ENCODE results near the gene SOBP.
"Not testable (repeated sequence)": the region's sequence is repeated elsewhere in the genome, so short reads cannot be mapped to it uniquely, and the experiment has no call there.

The SOBP gene, protein sequence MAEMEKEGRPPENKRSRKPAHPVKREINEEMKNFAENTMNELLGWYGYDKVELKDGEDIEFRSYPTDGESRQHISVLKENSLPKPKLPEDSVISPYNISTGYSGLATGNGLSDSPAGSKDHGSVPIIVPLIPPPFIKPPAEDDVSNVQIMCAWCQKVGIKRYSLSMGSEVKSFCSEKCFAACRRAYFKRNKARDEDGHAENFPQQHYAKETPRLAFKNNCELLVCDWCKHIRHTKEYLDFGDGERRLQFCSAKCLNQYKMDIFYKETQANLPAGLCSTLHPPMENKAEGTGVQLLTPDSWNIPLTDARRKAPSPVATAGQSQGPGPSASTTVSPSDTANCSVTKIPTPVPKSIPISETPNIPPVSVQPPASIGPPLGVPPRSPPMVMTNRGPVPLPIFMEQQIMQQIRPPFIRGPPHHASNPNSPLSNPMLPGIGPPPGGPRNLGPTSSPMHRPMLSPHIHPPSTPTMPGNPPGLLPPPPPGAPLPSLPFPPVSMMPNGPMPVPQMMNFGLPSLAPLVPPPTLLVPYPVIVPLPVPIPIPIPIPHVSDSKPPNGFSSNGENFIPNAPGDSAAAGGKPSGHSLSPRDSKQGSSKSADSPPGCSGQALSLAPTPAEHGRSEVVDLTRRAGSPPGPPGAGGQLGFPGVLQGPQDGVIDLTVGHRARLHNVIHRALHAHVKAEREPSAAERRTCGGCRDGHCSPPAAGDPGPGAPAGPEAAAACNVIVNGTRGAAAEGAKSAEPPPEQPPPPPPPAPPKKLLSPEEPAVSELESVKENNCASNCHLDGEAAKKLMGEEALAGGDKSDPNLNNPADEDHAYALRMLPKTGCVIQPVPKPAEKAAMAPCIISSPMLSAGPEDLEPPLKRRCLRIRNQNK

DNA sequence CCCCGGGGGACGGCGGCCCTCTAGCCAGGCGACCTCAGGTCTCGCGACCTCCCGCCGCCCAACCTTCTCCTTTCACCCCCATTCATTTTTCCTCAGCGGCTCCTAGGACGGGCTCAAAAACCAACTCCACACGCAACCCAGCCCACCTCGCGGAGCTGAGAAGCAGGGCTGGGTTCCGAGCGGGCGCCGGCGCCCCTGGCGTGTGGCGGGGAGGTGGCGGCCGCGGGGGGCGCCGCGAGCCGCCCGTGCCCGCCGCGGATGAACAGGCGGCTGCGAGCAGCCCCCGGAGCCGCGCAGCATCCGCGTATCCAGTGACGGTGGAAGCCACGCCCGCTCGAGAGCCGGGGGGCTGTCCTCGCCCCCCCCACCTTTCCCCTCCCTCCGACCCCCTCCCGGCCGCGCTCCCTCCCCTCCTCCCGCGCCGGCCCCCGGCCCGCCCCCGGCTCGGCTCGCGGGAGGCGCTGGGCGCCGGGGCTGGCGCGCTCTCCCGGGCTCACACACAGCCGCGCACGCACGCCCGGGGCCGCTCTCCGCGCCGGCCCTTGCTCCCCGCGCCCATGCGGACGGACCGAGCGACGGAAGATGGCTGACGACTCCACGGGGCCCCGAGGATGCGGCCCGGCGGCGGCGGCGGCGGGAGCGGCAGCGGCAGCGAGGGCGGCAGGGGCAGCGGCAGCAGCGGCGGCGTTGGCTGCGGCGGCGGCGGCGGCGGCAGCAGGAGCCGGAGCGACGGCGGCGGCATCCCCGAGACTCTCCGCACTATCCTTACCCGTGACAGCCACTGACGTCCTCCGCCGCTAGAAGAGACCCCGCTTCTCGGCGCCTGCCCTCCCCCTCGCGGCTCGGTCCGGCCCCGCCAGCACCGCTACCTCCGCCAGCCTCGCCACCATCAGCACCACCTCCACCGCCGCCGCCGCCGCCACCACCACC lies at the start of gene SOBP:
Gene SOBP (plus strand): TSS at position 482 of the 930 bp plus-strand sequence. CDS start 500 bp downstream, outside the sequence.
- peak; percentile 74 for DNase-seq (ENCODE audit: low spot score)

DNA sequence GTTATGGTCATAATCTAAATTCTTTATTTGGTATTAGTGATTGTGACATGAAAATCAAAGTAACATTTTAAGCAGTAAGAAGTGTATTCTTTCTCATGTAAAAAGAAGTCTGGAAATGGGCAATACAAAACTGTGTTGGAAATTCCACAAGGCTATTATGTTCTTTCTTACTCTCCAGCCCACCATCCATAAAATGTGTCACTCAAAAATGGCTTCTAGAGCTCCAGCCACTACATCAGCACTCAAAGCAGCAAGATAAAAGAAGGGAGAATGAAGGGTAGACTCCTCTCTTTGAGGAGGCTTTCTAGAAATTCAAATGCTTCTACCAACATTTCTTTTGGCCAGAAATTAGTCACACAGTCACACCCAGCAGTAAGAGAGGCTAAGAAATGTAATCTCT lies 49.0 kb upstream of the SOBP start:
- no peak for DNase-seq (ENCODE audit: low spot score)

DNA sequence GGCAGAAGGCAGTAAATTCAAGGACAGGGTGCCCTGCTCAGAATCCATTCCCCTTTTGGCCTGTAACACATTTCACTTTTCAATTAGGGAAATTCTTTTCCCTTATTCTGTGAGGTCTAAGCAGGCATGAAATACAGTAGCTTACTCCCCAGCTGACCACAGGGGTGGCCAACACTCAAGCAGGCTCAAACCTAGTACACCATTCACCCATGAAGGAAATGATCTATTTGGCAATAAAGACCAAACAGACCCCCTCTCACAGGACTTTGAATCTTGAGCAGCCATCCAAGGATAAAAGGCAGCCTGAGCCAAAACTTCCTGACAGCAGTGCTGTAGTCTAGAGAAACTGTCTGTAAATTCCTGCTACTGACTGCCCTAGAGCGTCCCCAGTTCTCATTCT lies 48.2 kb upstream of the SOBP start:
- no peak for DNase-seq (ENCODE audit: low spot score)

DNA sequence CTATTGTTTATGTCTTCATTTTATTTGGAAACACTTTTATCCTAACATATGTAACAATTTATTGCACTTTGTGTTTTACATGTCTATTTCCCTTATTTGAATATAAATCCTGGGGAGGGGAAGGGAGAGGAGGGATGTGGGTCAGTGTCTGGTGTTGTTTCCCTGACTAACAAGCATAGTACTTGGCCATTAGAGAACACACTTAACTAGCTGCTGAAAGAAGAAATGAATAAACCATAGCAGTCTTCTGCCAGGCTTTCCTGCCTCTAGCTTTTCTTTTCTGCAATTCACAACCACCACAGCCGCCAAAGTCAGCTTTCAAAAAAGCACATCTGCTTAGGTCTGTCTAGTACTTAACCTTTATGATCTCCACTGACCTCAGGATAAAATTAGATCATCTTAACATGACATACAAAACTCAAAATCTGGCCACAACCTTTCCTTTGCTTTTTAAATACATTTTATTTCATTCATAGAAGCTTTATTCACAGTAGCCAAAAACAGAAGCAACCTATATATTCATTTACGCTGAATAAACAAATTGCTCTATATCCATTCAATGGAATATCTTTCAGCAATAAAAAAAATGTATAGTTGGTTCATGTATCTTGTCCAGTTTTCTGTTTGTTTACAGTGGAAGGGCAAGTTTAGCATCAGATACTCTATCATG lies 46.8 kb upstream of the SOBP start:
- DNase-seq (ENCODE audit: low spot score), result no peak

DNA sequence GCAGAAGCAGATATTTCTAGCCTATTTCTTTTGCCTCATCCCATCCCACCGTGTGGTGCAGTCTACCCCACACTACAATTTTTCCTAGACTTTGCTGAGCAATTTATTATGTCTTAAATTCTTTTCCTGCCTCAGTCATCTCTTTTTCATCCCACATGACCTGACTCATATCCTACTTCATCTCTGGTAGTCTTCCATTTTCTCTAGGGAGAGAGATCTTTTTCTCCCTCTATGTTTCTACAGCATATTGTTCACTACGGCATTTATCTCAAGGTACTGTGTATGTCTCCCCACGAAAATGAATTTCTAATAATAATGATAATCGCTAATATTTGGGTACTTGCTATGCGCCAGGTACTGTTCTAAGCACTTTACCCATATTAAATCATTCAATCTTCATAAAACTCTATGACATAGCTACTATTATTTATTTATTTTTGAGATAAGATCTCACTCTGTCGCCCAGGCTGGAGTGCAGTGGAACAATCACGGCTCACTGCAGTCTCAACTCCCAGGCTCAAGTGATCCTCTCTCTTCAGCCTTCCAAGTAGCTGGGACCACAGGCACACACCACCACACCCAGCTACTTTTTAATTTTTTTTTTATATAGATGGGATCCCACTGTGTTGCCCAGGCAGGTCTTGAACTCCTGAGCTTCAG lies 46.2 kb upstream of the SOBP start:
- DNase-seq (ENCODE audit: low spot score), result no peak

DNA sequence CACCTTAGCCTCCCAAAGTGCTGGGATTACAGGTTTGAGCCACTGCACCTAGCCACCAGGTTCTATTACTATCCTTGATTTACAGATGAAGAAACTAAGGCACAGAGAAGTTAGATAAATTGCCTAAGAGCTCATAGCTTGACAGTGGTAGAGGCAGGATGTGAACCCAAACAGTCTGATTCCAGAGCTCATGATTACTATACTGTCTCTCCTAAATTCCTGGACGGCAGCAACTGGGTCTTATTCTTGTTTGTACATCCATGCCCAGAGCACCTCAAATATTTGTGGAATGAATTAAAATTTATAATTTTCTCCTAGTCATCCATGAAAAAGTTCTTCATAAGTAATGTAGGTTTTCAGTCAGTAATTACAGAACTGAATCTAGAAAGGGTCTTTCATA lies 45.6 kb upstream of the SOBP start:
- no peak for DNase-seq (ENCODE audit: low spot score)

DNA sequence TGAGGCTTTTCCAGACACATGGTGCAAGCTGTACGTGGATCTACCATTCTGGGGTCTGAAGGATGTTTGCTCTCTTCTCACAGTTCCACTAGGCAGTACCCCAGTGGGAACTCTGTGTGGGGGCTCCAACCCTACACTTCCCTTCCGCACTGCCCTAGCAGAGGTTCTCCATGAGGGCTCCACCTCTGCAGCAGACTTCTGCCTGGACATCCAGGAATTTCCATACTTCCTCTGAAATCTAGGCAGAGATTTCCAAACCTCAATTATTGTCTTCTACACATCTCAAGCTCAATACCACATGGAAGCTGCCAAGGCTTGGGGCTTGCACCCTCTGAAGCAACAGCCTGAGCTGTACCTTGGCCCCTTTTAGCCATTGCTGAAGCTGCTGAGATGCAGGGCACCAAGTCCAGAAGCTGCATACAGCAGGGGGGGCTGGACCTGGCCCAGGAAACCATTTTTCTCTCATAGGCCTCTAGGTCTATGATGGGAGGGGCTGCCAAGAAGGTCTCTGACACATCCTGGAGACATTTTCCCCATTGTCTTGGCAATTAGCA lies 42.2 kb upstream of the SOBP start:
- no peak for DNase-seq (ENCODE audit: low spot score)

DNA sequence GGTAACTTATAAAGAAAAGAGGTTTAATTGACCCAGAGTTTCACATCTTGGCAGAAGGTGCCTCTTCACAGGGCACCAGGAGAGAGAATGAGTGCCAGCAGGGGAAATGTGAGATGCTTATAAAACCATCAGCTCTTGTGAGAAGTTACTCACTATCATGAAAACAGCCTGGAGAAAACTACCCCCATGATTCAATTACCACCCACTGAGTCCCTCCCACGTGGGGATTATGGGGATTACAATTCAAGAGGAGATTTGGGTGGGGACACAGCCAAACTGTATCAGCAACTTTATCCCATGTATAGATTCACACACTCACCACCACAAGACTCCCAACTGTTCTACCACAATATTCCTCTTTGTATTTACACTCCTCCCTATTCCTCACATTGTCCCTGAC lies 41.1 kb upstream of the SOBP start:
- DNase-seq (ENCODE audit: low spot score), result no peak

DNA sequence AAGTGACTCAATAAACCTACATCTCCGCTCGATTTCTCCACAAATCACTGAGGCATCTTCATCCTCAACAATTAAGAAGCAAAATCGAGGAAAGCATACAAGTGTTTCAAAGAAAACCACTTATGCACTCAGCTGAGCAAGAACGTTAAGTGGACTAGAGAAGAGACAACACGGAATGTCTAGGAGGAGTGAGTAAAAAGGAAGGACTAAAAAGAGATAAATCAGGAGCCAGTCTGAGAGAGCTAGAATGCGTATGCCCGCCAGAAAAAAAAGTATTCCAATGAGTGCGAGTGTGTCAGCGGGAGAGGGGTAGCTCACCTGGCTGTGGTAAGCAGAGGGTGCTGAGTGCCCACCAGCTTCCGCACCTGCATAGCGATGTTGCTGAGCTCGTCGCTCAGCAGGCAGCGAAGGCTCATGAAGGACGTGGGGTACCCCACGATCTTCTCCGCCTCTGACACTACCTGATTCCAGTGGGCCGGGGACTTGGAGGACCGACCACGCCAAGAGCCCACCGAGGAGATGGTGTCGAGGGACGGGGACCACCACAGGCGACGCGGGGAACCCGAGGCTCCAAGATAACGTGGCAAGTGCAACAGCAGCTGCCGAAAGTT lies 31.1 kb upstream of the SOBP start:
- DNase-seq (ENCODE audit: low spot score), result peak; percentile 49

DNA sequence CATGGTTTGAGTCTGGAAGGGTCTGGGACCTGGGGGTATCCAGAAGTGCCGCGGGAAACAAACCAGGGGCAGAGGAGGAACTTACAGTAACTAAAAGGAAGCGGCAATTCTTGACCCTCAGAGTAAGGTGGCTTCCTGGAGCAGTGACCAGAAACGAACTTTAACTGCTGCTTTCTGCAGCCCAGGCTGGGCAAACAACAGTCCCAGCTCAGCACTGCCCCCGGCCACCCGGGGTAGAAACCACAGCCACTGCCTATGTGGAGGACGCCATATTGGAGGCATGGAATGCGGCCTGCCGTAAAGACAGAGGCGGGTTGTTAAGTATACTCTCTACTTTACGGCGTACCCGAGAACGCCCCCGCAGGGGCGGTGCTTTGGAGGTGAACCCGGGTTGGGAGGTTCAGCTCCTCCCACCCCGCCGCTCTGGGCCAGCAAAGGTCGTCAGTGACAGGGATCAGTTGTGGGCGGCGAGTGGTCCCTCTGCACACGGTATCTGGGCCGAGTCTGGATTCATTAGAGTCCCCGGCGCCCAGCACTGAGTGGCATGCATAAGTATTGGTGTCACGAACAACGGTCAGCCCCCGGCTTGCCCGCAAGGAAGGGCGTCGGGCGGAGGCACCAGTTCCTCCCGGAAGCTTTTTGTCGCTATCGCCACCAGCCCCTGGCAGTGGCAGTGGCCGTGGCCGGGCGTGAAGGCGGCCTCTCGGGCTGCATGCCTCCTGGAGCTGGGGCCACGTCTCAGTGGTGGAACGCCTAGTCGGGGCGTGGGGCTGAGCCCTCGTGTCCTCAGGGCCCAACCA lies 30.4 kb upstream of the SOBP start, which contains the start of gene PDSS2:
Gene PDSS2 (minus strand): TSS at position 282 of the 800 bp plus-strand sequence. CDS start 279 bp downstream, at position 3.
- DNase-seq (ENCODE audit: low spot score), result peak; percentile 98

DNA sequence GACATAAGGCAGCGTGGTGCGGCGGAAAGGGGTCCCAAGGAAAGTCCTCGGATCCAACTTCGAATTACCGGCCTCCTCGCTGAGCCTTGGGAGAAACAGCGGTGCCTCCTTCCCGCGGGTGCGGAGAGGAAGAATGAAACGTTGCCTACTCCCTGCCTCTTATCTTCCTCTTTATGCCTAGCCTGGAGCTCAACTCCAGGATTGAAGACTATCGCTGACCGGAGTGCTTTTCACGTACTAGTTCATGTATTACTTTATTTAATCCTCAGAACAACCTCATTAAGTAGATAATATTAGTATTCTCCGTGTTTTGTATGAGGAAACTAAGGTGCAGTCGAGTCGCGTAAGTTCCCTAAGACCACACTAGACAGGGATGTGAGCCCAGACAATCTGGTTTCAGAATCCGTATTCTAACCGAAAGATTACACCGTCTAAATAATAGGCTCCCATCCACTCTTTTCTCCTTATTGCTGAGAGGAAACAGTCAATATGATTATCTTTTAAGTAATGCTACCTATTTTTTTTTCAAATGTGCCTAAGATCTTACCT lies 29.8 kb upstream of the SOBP start:
- peak; percentile 9 for DNase-seq (ENCODE audit: low spot score)

DNA sequence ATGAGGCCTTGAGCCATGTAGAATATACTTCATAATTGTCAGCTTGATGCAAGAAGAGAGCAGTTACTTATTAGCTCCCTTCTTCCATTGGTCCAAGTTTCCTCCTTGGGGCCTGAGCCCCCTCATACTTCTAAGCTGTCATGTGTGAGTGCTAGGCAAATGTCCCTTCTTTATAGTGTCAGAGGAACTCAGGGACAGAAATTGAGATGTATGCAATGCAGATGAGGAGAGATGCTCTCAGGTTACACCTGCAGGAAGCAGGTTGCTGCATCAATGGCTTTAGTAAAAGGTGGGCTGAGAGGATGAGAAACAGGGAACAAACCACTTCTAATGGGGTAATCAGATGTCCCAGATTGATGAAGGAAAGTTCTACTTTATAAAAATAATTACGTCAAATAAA lies 23.9 kb upstream of the SOBP start:
- no peak for DNase-seq (ENCODE audit: low spot score)

DNA sequence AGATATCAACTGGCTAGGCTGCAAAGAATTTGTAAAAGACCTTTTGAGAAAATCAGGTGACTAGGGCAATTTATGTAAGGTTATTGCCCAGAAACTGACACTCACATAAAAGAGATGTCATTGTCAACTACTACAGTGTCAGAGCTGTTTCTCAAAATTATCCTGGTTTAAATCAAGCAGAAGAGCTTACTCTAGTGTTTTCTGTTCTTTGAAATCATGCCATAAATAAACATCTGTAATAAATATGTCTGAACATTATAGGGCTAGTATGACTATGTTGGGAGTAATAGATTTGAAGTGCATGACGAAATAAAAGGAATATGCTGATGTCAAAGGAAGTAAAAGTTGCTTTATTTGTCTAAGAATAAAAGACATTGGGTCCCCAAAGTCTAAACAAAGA lies 19.6 kb upstream of the SOBP start:
- no peak for DNase-seq (ENCODE audit: low spot score)

DNA sequence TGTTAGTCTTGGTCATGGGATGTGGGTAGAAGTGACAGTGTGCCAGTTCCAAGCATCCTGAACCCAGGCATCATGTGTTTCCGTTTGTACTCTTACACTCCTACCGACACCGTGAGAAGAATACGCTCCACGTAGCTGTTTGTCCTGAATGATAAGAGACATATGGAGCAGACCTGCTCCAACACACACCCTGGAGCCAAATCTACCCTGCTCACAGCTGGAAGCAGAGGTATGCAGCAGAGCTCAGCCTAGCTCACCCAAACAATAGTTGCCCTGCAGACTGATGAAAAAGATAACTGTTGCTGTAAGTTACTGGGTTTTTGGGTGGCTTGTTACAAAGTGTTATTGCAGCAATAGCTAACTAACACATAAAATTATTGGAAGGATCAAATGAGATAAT lies 16.3 kb upstream of the SOBP start:
- no peak for DNase-seq (ENCODE audit: low spot score)

DNA sequence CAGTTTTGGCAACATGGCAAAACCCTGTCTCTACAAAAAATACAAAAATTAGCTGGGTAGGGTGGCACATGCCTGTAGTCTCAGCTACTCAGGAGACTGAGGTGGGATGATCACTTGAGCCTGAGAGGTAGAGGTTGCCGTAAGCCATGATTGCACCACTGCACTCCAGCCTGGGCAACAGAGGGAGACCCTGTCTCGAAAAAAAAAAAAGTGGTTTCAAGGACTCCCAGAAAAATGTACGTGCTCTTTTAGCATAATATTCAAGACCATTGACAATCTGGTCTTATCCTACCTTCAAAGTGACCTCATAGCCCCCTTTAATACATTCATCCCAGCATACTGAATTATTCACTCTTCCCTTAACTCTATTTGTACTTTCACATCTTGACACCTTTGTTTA lies 14.6 kb upstream of the SOBP start:
- DNase-seq (ENCODE audit: low spot score), result not testable (repeated sequence)

DNA sequence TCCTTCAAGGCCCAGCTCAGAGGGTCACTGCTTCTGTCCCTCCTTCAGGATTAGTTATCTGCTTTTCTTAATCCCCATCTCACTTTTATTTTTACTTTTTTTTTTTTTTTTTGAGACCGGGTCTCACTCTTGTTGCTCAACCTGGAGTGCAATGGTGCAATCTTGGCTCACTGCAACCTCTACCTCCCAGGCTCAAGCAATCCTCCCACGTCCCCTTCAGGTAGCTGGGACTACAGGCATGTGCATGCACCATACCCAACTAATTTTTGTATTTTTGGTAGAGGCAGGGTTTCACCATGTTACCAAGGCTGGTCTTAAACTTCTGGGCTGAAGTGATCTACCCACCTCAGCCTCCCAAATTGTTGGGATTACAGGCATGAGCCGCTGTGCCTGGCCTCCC lies 14.1 kb upstream of the SOBP start:
- not testable (repeated sequence) for DNase-seq (ENCODE audit: low spot score)

DNA sequence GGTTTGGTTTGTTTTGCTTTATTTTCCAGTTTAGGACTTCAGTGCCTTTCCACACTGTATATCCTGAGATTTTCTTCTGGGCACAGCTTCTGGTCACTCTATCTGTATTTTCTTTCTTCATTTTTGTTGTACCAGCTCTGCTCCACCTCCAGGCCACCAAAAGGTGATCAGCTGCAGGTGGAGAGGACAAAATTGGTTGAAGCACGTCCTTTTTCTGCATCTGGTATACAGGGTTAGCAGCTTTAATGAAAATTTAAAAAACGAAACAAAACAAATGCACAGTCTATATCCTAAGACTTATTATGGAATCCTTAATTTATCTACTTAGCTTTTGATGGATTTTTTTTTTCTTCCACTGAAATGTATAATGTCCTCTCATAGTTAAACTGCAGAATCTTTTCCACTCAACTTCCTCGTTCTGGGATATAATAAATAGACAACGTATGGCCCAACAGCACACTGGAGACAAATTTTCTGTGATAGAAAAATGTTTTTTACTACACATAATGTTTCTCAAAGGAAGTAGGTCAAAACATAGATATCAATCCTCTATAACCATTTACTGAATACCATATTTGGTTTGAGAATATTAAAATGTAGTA lies 10.7 kb upstream of the SOBP start:
- no peak for DNase-seq (ENCODE audit: low spot score)

DNA sequence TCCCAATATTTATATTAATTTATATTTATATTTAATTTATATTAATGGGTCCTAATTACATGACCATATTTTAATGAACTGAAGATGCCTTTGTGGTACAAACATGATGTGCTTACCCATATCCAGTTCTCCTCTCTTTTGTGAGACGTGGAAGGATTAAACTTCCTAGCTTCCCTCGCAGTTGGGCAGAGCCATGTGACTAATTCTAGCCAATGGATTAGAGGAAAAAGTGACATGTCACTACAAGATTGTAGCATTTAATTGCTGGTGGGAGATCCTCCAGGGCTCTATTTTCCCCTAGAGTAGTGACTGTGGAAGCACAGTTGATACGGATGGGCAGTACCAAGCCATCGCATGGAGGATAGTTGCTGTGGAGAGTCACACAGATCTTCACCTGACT lies 4.8 kb upstream of the SOBP start:
- DNase-seq (ENCODE audit: low spot score), result no peak

Measured in RKO (cell line).